Karpas-422 (cell line): ENCODE data around the gene MYO10. TPM values are rescaled to one million over a fixed set of nuclear protein-coding genes. Genes with fewer than 3 reads are reported as not detected.
"Not testable (repeated sequence)": the region's sequence is repeated elsewhere in the genome, so short reads cannot be mapped to it uniquely, and the experiment has no call there.

Source experiments
- DNase-seq: peaks from one replicate; pipeline ENCODE4 v3.0.0-alpha.2; 2015
- H2AFZ ChIP-seq: fragments of 200-600 bp; sonication (generic); 2 replicates; pipeline ENCODE4 v1.6.1; 2014; ENCODE audit warnings: antibody characterized with exemption, low read length, mixed read lengths
- H3K27ac ChIP-seq: fragments of 200-600 bp; sonication (generic); 2 replicates; pipeline ENCODE4 v1.5.1; 2014; ENCODE audit warnings: mild to moderate bottlenecking, low read length, moderate library complexity
- H3K27me3 ChIP-seq: fragments of 200-600 bp; sonication (generic); 2 replicates; pipeline ENCODE4 v1.6.1; 2014; ENCODE audit warnings: low read length, mixed read lengths
- H3K36me3 ChIP-seq: fragments of 200-600 bp; sonication (generic); 2 replicates; pipeline ENCODE4 v1.6.1; 2014; ENCODE audit warnings: low read length, mixed read lengths; ENCODE audit not compliant: insufficient read depth
- H3K4me1 ChIP-seq: fragments of 200-600 bp; sonication (generic); 2 replicates; pipeline ENCODE4 v1.6.1; 2014; ENCODE audit warnings: mild to moderate bottlenecking, low read length, mixed read lengths
- H3K4me2 ChIP-seq: fragments of 200-600 bp; sonication (generic); 2 replicates; pipeline ENCODE4 v1.6.1; 2014; ENCODE audit warnings: low read length, low read depth, mild to moderate bottlenecking; ENCODE audit not compliant: poor library complexity, severe bottlenecking
- H3K4me3 ChIP-seq: fragments of 200-600 bp; sonication (generic); 2 replicates; pipeline ENCODE4 v1.5.1; 2014; ENCODE audit warnings: mild to moderate bottlenecking, antibody characterized with exemption, low read length, mixed read lengths
- H3K79me2 ChIP-seq: fragments of 200-600 bp; sonication (generic); 2 replicates; pipeline ENCODE4 v1.6.1; 2014; ENCODE audit warnings: mild to moderate bottlenecking, low read length, mixed read lengths
- H3K9ac ChIP-seq: fragments of 200-600 bp; sonication (generic); 2 replicates; pipeline ENCODE4 v1.6.0; 2014; ENCODE audit warnings: low read length
- H3K9me2 ChIP-seq: fragments of 200-600 bp; sonication (generic), shearing (Covaris generic); replicated peaks from 2 replicates; pipeline ENCODE4 v1.6.0; 2014; ENCODE audit warnings: mild to moderate bottlenecking, low read length, moderate library complexity; ENCODE audit not compliant: insufficient read depth
- H3K9me3 ChIP-seq: fragments of 300-700, 200-600 bp; sonication (generic); 2 replicates; pipeline ENCODE4 v1.6.1; 2014; ENCODE audit warnings: low read length, mixed read lengths
- H4K20me1 ChIP-seq: fragments of 200-600 bp; sonication (generic); 2 replicates; pipeline ENCODE4 v1.6.1; 2014; ENCODE audit warnings: mild to moderate bottlenecking, antibody characterized with exemption, low read length, low read depth; ENCODE audit not compliant: insufficient read depth
- total RNA-seq: library from RNA; depleted of rRNA; stranded (reverse); fragments of >200 nt; shearing (Covaris generic); gene quantifications from 2 replicates; pipeline ENCODE4 v1.2.3, GENCODE V29; 2014; ENCODE audit warnings: low replicate concordance

The MYO10 gene
- total RNA-seq, 1 experiment from 2014 or later, result not detected

- Histone ChIP-seq H3K4me1 (no peaks in the 10 kb centered on the region), H3K4me2 (no peak overlapping the region), H2AFZ (no peak overlapping the region), H3K79me2 (no peaks in the 10 kb centered on the region), H3K9me2 (no peaks in the 10 kb centered on the region), H3K27me3 (no peaks in the 10 kb centered on the region), H3K9ac (no peak overlapping the region), H3K36me3 (no peaks in the 10 kb centered on the region), H3K27ac (no peak overlapping the region), H3K9me3 (no peaks in the 10 kb centered on the region), H3K4me3 (no peak overlapping the region), H4K20me1 (no peaks in the 10 kb centered on the region)
- no peak for DNase-seq
These were observed 176.8 kb downstream of the MYO10 start for GRCh38 chr5:16759147-16759773.

GRCh38 chr5:16757989-16758501 is 178.0 kb downstream of the MYO10 start:
- Histone ChIP-seq H2AFZ (no peak overlapping the region), H3K4me1 (no peaks in the 10 kb centered on the region), H3K4me3 (no peak overlapping the region), H3K9ac (no peak overlapping the region), H3K36me3 (no peaks in the 10 kb centered on the region), H3K79me2 (no peaks in the 10 kb centered on the region), H4K20me1 (no peaks in the 10 kb centered on the region), H3K27ac (no peak overlapping the region), H3K9me3 (no peaks in the 10 kb centered on the region), H3K4me2 (no peak overlapping the region), H3K27me3 (no peaks in the 10 kb centered on the region), H3K9me2 (no peaks in the 10 kb centered on the region)
- no peak for DNase-seq

- not testable (repeated sequence) for H3K4me1 ChIP-seq, H3K27me3 ChIP-seq, H3K9me3 ChIP-seq, H3K27ac ChIP-seq, H3K79me2 ChIP-seq, H3K4me2 ChIP-seq, H3K9ac ChIP-seq, DNase-seq, H3K36me3 ChIP-seq, H4K20me1 ChIP-seq, H3K4me3 ChIP-seq, H3K9me2 ChIP-seq, H2AFZ ChIP-seq
These were observed 178.5 kb downstream of the MYO10 start for GRCh38 chr5:16757577-16757976.

GRCh38 chr5:16757146-16757545 is 178.9 kb downstream of the MYO10 start:
- no peaks in the 10 kb centered on the region for H3K4me1 ChIP-seq
- H3K27me3 ChIP-seq, result no peaks in the 10 kb centered on the region
- H3K4me3 ChIP-seq, result no peak overlapping the region
- H3K27ac ChIP-seq, result no peak overlapping the region
- H3K36me3 ChIP-seq, result no peaks in the 10 kb centered on the region
- no peaks in the 10 kb centered on the region for H3K79me2 ChIP-seq
- H3K4me2 ChIP-seq, result no peak overlapping the region
- no peak overlapping the region for H3K9ac ChIP-seq
- H2AFZ ChIP-seq, result no peak overlapping the region
- no peaks in the 10 kb centered on the region for H3K9me2 ChIP-seq
- no peaks in the 10 kb centered on the region for H3K9me3 ChIP-seq
- no peak for DNase-seq
- no peaks in the 10 kb centered on the region for H4K20me1 ChIP-seq

GRCh38 chr5:16756692-16757091 is 179.4 kb downstream of the MYO10 start:
- no peaks in the 10 kb centered on the region for H3K27me3 ChIP-seq
- no peaks in the 10 kb centered on the region for H3K4me1 ChIP-seq
- H3K9me2 ChIP-seq, result no peaks in the 10 kb centered on the region
- no peak overlapping the region for H3K27ac ChIP-seq
- H4K20me1 ChIP-seq, result no peaks in the 10 kb centered on the region
- DNase-seq, result no peak
- no peak overlapping the region for H3K9ac ChIP-seq
- no peaks in the 10 kb centered on the region for H3K36me3 ChIP-seq
- no peak overlapping the region for H3K4me2 ChIP-seq
- H2AFZ ChIP-seq, result no peak overlapping the region
- no peak overlapping the region for H3K4me3 ChIP-seq
- no peaks in the 10 kb centered on the region for H3K9me3 ChIP-seq
- H3K79me2 ChIP-seq, result no peaks in the 10 kb centered on the region

- Histone ChIP-seq H3K9ac (no peak overlapping the region), H3K36me3 (no peaks in the 10 kb centered on the region), H3K4me1 (no peaks in the 10 kb centered on the region), H3K27ac (no peak overlapping the region), H3K4me2 (no peak overlapping the region), H2AFZ (no peak overlapping the region), H3K4me3 (no peak overlapping the region), H4K20me1 (no peaks in the 10 kb centered on the region), H3K9me3 (no peaks in the 10 kb centered on the region), H3K9me2 (no peaks in the 10 kb centered on the region), H3K79me2 (no peaks in the 10 kb centered on the region), H3K27me3 (no peaks in the 10 kb centered on the region)
- DNase-seq, result no peak
These were observed 180.4 kb downstream of the MYO10 start for GRCh38 chr5:16755641-16756040.

- Histone ChIP-seq H3K4me2 (no peak overlapping the region), H2AFZ (no peak overlapping the region), H3K9me3 (no peaks in the 10 kb centered on the region), H3K36me3 (no peaks in the 10 kb centered on the region), H3K79me2 (no peaks in the 10 kb centered on the region), H3K4me1 (no peaks in the 10 kb centered on the region), H4K20me1 (no peaks in the 10 kb centered on the region), H3K27me3 (no peaks in the 10 kb centered on the region), H3K4me3 (no peak overlapping the region), H3K9ac (no peak overlapping the region), H3K27ac (no peak overlapping the region), H3K9me2 (no peaks in the 10 kb centered on the region)
- DNase-seq, result no peak
These were observed 181.5 kb downstream of the MYO10 start for GRCh38 chr5:16754601-16755000.

GRCh38 chr5:16754086-16754485 is 182.0 kb downstream of the MYO10 start:
- H4K20me1 ChIP-seq, result no peaks in the 10 kb centered on the region
- H3K79me2 ChIP-seq, result no peaks in the 10 kb centered on the region
- no peak overlapping the region for H3K27ac ChIP-seq
- H3K4me3 ChIP-seq, result no peak overlapping the region
- H3K4me1 ChIP-seq, result no peaks in the 10 kb centered on the region
- no peaks in the 10 kb centered on the region for H3K9me3 ChIP-seq
- DNase-seq, result no peak
- no peaks in the 10 kb centered on the region for H3K27me3 ChIP-seq
- H3K9me2 ChIP-seq, result no peaks in the 10 kb centered on the region
- no peak overlapping the region for H2AFZ ChIP-seq
- H3K36me3 ChIP-seq, result no peaks in the 10 kb centered on the region
- H3K9ac ChIP-seq, result no peak overlapping the region
- no peak overlapping the region for H3K4me2 ChIP-seq
